ENCODE results near the gene NCKIPSD. TPM values are rescaled to one million over a fixed set of nuclear protein-coding genes. Genes with fewer than 3 reads are reported as not detected.

NCKIPSD gene
- total RNA-seq, 6 experiments from 2014 or later, result 6.8 to 27.3 (median 12.3) TPM

DNA sequence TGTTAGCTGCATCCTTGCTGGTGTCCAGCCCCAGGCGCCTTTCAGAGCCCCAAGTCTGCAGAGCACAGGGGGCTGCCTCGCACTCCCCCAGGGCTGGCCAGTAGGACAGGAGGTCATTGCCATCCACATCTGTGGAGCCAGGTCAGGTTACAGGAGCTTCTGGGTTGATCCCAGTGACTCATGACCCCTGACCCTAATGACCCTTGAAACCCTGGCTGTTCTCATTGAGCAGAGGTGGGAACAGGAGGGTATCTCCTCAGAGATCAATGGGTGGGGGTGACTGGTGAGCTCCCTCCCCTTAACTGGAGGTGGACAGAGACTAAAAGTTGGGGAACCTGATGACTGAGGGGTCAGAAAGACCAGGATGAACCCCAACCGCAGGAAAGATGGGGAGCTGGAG lies 44.3 kb downstream of the NCKIPSD start:
- DNase-seq (no peak), ATAC-seq (peak in 1 of 4 donors; percentile 23)
- 100% methylated on average over 1 of the region's 3 CpGs for WGBS (ENCODE audit: insufficient coverage, low coverage, low lambda C conversion rate, missing lambda C conversion rate)
- H3K27ac ChIP-seq, result no peak overlapping the region
- H3K36me3 ChIP-seq, result no peaks in the 10 kb centered on the region
- H3K9me3 ChIP-seq, result no peaks in the 10 kb centered on the region
- no peaks in the 10 kb centered on the region for H3K27me3 ChIP-seq
- H3K4me3 ChIP-seq, result no peak overlapping the region
- H3K4me1 ChIP-seq, result no peaks in the 10 kb centered on the region
- intact Hi-C loops (cut with DNase I), result no loop called here
- TF ChIP-seq POLR2A (IDR thresholded peaks at IDR 0.05), result no peak
- TF ChIP-seq, protein P1, sequence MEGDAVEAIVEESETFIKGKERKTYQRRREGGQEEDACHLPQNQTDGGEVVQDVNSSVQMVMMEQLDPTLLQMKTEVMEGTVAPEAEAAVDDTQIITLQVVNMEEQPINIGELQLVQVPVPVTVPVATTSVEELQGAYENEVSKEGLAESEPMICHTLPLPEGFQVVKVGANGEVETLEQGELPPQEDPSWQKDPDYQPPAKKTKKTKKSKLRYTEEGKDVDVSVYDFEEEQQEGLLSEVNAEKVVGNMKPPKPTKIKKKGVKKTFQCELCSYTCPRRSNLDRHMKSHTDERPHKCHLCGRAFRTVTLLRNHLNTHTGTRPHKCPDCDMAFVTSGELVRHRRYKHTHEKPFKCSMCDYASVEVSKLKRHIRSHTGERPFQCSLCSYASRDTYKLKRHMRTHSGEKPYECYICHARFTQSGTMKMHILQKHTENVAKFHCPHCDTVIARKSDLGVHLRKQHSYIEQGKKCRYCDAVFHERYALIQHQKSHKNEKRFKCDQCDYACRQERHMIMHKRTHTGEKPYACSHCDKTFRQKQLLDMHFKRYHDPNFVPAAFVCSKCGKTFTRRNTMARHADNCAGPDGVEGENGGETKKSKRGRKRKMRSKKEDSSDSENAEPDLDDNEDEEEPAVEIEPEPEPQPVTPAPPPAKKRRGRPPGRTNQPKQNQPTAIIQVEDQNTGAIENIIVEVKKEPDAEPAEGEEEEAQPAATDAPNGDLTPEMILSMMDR (IDR thresholded peaks at IDR 0.05), result no peak

DNA sequence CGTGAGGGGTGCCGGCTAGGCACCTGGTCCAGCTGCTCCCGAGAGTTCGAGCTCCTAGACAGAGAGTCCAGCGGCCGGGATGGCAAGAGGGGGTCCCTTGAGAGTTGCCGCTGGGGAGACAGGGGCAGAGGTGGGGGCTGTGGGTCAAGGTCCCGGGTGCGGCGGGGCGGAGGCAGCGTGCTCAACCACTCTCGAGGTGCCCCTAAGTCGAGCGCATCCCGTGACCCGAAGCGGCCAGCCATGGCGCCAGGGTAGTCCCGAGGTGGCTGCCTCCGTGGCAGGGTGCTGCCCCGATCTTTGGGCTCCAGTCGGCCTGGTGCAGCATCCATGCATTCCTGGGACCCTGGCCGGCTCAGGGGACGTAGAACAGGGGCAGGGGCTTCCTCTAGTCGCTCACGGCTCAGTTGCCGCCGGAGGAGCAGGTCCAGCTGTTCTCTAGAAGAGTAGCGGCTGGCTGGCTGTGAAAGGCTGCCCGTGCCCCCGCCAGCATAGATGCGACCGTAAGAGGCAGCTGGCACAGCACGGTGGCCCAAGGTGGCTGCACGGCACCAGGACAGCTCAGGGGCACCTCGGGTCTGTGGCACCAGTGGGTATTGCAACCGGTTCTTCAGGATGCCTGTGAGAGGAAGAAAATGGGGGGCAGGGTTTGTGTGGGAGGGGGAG lies 45.6 kb downstream of the NCKIPSD start:
- TF ChIP-seq POLR2A (IDR thresholded peaks at IDR 0.05), result no peak
- TF ChIP-seq, protein P1 (IDR thresholded peaks at IDR 0.05), result no peak
- H3K27me3 ChIP-seq, result no peaks in the 10 kb centered on the region
- H3K9me3 ChIP-seq, result no peaks in the 10 kb centered on the region
- no CpG with 5 or more reads among the region's 38 CpGs for WGBS (ENCODE audit: insufficient coverage, low coverage, low lambda C conversion rate, missing lambda C conversion rate)
- ATAC-seq (no peak), DNase-seq (no peak)
- no peak overlapping the region for H3K27ac ChIP-seq
- no peaks in the 10 kb centered on the region for H3K36me3 ChIP-seq
- H3K4me3 ChIP-seq, result no peak overlapping the region
- intact Hi-C loops (cut with DNase I), result no loop called here
- no peaks in the 10 kb centered on the region for H3K4me1 ChIP-seq

- WGBS (ENCODE audit: insufficient coverage, low coverage, low lambda C conversion rate, missing lambda C conversion rate), result 67% methylated on average over 4 of the region's 6 CpGs
- no peak for DNase-seq
- Histone ChIP-seq H3K4me3 (no peak overlapping the region), H3K9me3 (no peaks in the 10 kb centered on the region), H3K36me3 (no peaks in the 10 kb centered on the region), H3K27me3 (no peaks in the 10 kb centered on the region), H3K27ac (no peak overlapping the region), H3K4me1 (peaks cover 0 to 11% (median 0%) of the 10 kb centered on the region in 4 donors)
- no peak for ATAC-seq
- no peak for TF ChIP-seq POLR2A (IDR thresholded peaks at IDR 0.05)
- TF ChIP-seq, protein P1 (IDR thresholded peaks at IDR 0.05), result no peak
- intact Hi-C loops (cut with DNase I), result no loop called here
Measured at GRCh38 chr3:48637305-48637704, 48.4 kb downstream of the NCKIPSD start.

DNA sequence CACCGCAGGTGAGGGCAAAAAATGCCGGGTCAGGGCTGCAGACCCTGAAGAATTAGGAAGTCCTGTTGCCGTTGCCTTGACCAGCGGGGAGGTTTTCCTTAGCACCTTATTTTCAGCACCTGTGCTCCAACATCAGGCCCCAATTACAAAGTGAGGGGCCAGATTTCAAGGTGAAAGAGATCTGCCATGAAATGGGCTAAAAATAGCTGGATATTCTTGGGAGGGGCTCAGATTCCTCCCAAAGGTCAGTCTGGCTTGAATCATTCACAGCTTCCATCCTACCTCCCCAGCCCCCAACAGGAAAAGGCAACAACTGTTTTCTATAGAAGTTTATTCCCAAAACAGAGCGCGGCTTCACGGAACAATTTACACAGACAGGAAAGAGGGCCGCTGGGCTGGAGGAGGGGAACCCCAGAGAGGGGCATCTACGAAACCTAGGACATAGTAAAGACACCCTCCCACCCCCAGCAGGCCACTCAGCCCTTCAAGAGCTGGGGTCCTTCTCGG lies 49.5 kb downstream of the NCKIPSD start:
- Histone ChIP-seq H3K27ac (peak overlapping the region; percentile 11 to 62 (median 48)), H3K36me3 (no peaks in the 10 kb centered on the region), H3K4me1 (peaks cover 0 to 11% (median 0%) of the 10 kb centered on the region in 4 donors), H3K4me3 (peak overlapping the region; percentile 66 to 95 (median 93)), H3K27me3 (no peaks in the 10 kb centered on the region), H3K9me3 (no peaks in the 10 kb centered on the region)
- intact Hi-C loops (cut with DNase I), result no loop called here
- no peak for TF ChIP-seq POLR2A (IDR thresholded peaks at IDR 0.05)
- TF ChIP-seq, protein P1 (IDR thresholded peaks at IDR 0.05), result no peak
- no peak for ATAC-seq
- DNase-seq, result no peak
- WGBS (ENCODE audit: insufficient coverage, low coverage, low lambda C conversion rate, missing lambda C conversion rate), result 71% methylated on average over 4 of the region's 10 CpGs

All from right lobe of liver (tissue), 6 donors.